Neural progenitor cell (in vitro differentiated cells): ENCODE data around the gene HDAC4. TPM values are rescaled to one million over a fixed set of nuclear protein-coding genes. Genes with fewer than 3 reads are reported as not detected.

ENCODE experiments used
- DNase-seq: peaks from one replicate; pipeline ENCODE4 v3.0.0-alpha.2; 2016; ENCODE audit warnings: low spot score
- H2AFZ ChIP-seq: fragments of 200-600 bp; sonication (generic); replicated peaks from 2 replicates; pipeline ENCODE4 v1.6.1; 2016; ENCODE audit warnings: antibody characterized with exemption
- H3F3A ChIP-seq: fragments of 200-600 bp; sonication (generic); 2 replicates; pipeline ENCODE4 v1.6.1; 2016; ENCODE audit warnings: antibody characterized with exemption, low read depth
- H3K27ac ChIP-seq: fragments of 200-600 bp; sonication (generic); 2 replicates; pipeline ENCODE4 v1.5.1; 2016; ENCODE audit warnings: mild to moderate bottlenecking
- H3K27me3 ChIP-seq: fragments of 200-600 bp; sonication (generic); 2 replicates; pipeline ENCODE4 v1.6.1; 2016; ENCODE audit warnings: mild to moderate bottlenecking, moderate library complexity
- H3K36me3 ChIP-seq: fragments of 200-600 bp; sonication (generic); 2 replicates; pipeline ENCODE4 v1.5.1; 2016
- H3K4me1 ChIP-seq: fragments of 200-600 bp; sonication (generic); 2 replicates; pipeline ENCODE4 v1.6.1; 2016; ENCODE audit warnings: mixed run types
- H3K4me2 ChIP-seq: fragments of 200-600 bp; sonication (generic); 2 replicates; pipeline ENCODE4 v1.6.1; 2016
- H3K4me3 ChIP-seq: fragments of 200-600 bp; sonication (generic); 2 replicates; pipeline ENCODE4 v1.5.1; 2016
- H3K79me2 ChIP-seq: fragments of 200-600 bp; sonication (generic); 2 replicates; pipeline ENCODE4 v1.6.1; 2016; ENCODE audit warnings: low read depth
- H3K9ac ChIP-seq: fragments of 200-600 bp; sonication (generic); 2 replicates; pipeline ENCODE4 v1.6.1; 2016
- H3K9me3 ChIP-seq: fragments of 200-600 bp; sonication (generic); 2 replicates; pipeline ENCODE4 v1.5.1; 2016; ENCODE audit warnings: low read depth
- H4K20me1 ChIP-seq: fragments of 200-600 bp; sonication (generic); 2 replicates; pipeline ENCODE4 v1.6.1; 2016; ENCODE audit warnings: low read depth
- H3K27ac Mint-ChIP-seq: 3 replicates; pipeline ENCODE4 v1.8.0; 2021; ENCODE audit warnings: mixed read lengths
- H3K27me3 Mint-ChIP-seq: 2 replicates; pipeline ENCODE4 v1.8.0; 2022; ENCODE audit warnings: low read depth, mild to moderate bottlenecking, inconsistent platforms, moderate library complexity, mixed read lengths; ENCODE audit not compliant: insufficient read depth
- H3K36me3 Mint-ChIP-seq: 3 replicates; pipeline ENCODE4 v1.8.0; 2021; ENCODE audit warnings: mixed read lengths
- H3K4me1 Mint-ChIP-seq: 3 replicates; pipeline ENCODE4 v1.8.0; 2021; ENCODE audit warnings: mixed read lengths
- H3K4me3 Mint-ChIP-seq: 3 replicates; pipeline ENCODE4 v1.8.0; 2021; ENCODE audit warnings: mild to moderate bottlenecking, moderate library complexity, mixed read lengths
- H3K9me3 Mint-ChIP-seq: 3 replicates; pipeline ENCODE4 v1.8.0; 2020; ENCODE audit warnings: mixed read lengths
- CTCF ChIP-seq: fragments of 200-600 bp; sonication (generic); IDR thresholded peaks from 2 replicates; pipeline ENCODE4 v1.5.1; 2017; ENCODE audit warnings: antibody characterized with exemption, mild to moderate bottlenecking
- EZH2 ChIP-seq: fragments of 200-600 bp; sonication (generic); IDR thresholded peaks from 2 replicates; pipeline ENCODE4 v1.6.1; 2017; ENCODE audit warnings: antibody characterized with exemption, mild to moderate bottlenecking, moderate library complexity
- EZH2phosphoT487 ChIP-seq: fragments of 200-600 bp; sonication (generic); IDR thresholded peaks from 2 replicates; pipeline ENCODE4 v1.6.1; 2017; ENCODE audit warnings: antibody characterized with exemption
- total RNA-seq: library from RNA; depleted of rRNA; stranded (reverse); fragments of >200 nt; gene quantifications from 2 replicates; pipeline ENCODE4 v1.2.3, GENCODE V29; 2015; ENCODE audit warnings: low replicate concordance

The HDAC4 gene
- total RNA-seq, 1 donor from 2014 or later, result 36.0 TPM

GRCh38 chr2:239017491-239018098, 383.2 kb downstream of the HDAC4 start:
- Histone ChIP-seq H3F3A (no peaks in the 10 kb centered on the region), H4K20me1 (no peaks in the 10 kb centered on the region), H2AFZ (no peak overlapping the region), H3K4me1 (no peaks in the 10 kb centered on the region), H3K4me3 (no peak overlapping the region), H3K4me2 (no peak overlapping the region), H3K27ac (no peak overlapping the region), H3K9me3 (no peaks in the 10 kb centered on the region), H3K27me3 (no peaks in the 10 kb centered on the region), H3K36me3 (no peaks in the 10 kb centered on the region), H3K9ac (no peak overlapping the region), H3K79me2 (no peaks in the 10 kb centered on the region)
- H3K4me1 Mint-ChIP-seq, result peaks cover 13% of the 10 kb centered on the region
- H3K27me3 Mint-ChIP-seq, result no peaks in the 10 kb centered on the region
- no peak overlapping the region for H3K27ac Mint-ChIP-seq
- no peak for DNase-seq
- TF ChIP-seq CTCF (no peak), EZH2phosphoT487 (no peak), EZH2 (no peak)
- no peaks in the 10 kb centered on the region for H3K9me3 Mint-ChIP-seq
- H3K36me3 Mint-ChIP-seq, result no peaks in the 10 kb centered on the region
- H3K4me3 Mint-ChIP-seq, result no peak overlapping the region

- Histone ChIP-seq H3F3A (no peaks in the 10 kb centered on the region), H3K79me2 (no peaks in the 10 kb centered on the region), H3K4me3 (no peak overlapping the region), H3K9ac (no peak overlapping the region), H3K4me2 (no peak overlapping the region), H4K20me1 (no peaks in the 10 kb centered on the region), H3K27me3 (no peaks in the 10 kb centered on the region), H3K27ac (no peak overlapping the region), H3K36me3 (no peaks in the 10 kb centered on the region), H3K4me1 (no peaks in the 10 kb centered on the region), H3K9me3 (no peaks in the 10 kb centered on the region), H2AFZ (no peak overlapping the region)
- no peaks in the 10 kb centered on the region for H3K27me3 Mint-ChIP-seq
- no peak overlapping the region for H3K4me3 Mint-ChIP-seq
- no peak for DNase-seq
- no peak overlapping the region for H3K27ac Mint-ChIP-seq
- no peak for TF ChIP-seq EZH2phosphoT487
- no peak for TF ChIP-seq EZH2
- no peak for TF ChIP-seq CTCF
- H3K4me1 Mint-ChIP-seq, result peaks cover 13% of the 10 kb centered on the region
- no peaks in the 10 kb centered on the region for H3K36me3 Mint-ChIP-seq
- H3K9me3 Mint-ChIP-seq, result no peaks in the 10 kb centered on the region
Observed at GRCh38 chr2:239015901-239016675, 384.7 kb downstream of the HDAC4 start.

- Histone ChIP-seq H3K4me3 (no peak overlapping the region), H3K4me1 (no peaks in the 10 kb centered on the region), H3K9me3 (no peaks in the 10 kb centered on the region), H3K27me3 (no peaks in the 10 kb centered on the region), H3K27ac (no peak overlapping the region), H3K9ac (no peak overlapping the region), H3K79me2 (no peaks in the 10 kb centered on the region), H2AFZ (no peak overlapping the region), H4K20me1 (no peaks in the 10 kb centered on the region), H3K4me2 (no peak overlapping the region), H3F3A (no peaks in the 10 kb centered on the region), H3K36me3 (no peaks in the 10 kb centered on the region)
- Mint-ChIP-seq H3K4me3 (no peak overlapping the region), H3K9me3 (no peaks in the 10 kb centered on the region), H3K27ac (no peak overlapping the region), H3K36me3 (no peaks in the 10 kb centered on the region), H3K4me1 (peaks cover 13% of the 10 kb centered on the region), H3K27me3 (no peaks in the 10 kb centered on the region)
- TF ChIP-seq EZH2 (no peak), EZH2phosphoT487 (no peak), CTCF (no peak)
- DNase-seq, result no peak
Observed at GRCh38 chr2:239015218-239015900, 385.5 kb downstream of the HDAC4 start.
